ENCODE measurements around the gene PPT2.

PPT2 gene

DNA sequence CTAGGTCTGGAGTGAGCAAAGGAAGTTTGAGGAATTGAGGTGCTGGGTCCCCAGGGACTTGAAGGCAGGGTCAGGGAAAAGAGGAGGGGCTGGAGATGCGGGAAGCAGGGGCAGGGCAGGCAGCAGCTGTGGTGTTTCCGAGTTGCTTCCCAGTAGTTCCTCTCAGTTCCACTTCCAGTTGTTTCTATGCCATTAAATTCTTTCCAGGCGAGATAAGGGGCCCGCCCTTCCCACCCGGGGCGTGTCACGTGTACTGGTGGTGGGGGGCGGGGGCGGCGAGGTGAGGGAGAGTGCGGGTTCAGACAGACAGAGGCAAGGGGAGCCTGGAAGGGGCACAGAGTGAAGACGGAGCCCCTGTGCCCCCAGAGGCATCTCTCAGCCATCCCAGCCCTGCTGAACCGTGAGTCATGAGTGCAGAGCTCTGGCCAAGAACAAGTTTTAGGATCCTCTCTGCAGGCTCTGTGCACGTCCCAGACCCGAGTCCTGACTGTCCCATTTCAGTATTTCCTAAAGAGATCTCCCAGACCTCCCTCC, 45.8 kb upstream of the PPT2 start:
- TF ChIP-seq, protein P1, sequence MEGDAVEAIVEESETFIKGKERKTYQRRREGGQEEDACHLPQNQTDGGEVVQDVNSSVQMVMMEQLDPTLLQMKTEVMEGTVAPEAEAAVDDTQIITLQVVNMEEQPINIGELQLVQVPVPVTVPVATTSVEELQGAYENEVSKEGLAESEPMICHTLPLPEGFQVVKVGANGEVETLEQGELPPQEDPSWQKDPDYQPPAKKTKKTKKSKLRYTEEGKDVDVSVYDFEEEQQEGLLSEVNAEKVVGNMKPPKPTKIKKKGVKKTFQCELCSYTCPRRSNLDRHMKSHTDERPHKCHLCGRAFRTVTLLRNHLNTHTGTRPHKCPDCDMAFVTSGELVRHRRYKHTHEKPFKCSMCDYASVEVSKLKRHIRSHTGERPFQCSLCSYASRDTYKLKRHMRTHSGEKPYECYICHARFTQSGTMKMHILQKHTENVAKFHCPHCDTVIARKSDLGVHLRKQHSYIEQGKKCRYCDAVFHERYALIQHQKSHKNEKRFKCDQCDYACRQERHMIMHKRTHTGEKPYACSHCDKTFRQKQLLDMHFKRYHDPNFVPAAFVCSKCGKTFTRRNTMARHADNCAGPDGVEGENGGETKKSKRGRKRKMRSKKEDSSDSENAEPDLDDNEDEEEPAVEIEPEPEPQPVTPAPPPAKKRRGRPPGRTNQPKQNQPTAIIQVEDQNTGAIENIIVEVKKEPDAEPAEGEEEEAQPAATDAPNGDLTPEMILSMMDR (conservative IDR thresholded peaks at IDR 0.05; ENCODE audit: low read length): no peak
- TF ChIP-seq EZH2phosphoT487 (IDR thresholded peaks at IDR 0.05; ENCODE audit: borderline replicate concordance): no peak
- H4K20me1 ChIP-seq (ENCODE audit: insufficient read depth, low read length, poor library complexity, severe bottlenecking): no peaks in the 10 kb centered on the region
- no peaks in the 10 kb centered on the region for H3K36me3 ChIP-seq (ENCODE audit: insufficient read depth, low read length)
- H3F3A ChIP-seq (ENCODE audit: low read depth): no peaks in the 10 kb centered on the region
- H2AFZ ChIP-seq (ENCODE audit: low read length): no peak overlapping the region
- H3K79me2 ChIP-seq (ENCODE audit: insufficient read depth, low read length): no peaks in the 10 kb centered on the region
- H3K4me3 ChIP-seq (ENCODE audit: low read length, poor library complexity, severe bottlenecking): no peak overlapping the region
- no peaks in the 10 kb centered on the region for H3K27me3 ChIP-seq (ENCODE audit: insufficient read depth, low read length, poor library complexity, severe bottlenecking)
- no peaks in the 10 kb centered on the region for H3K9me3 ChIP-seq (ENCODE audit: insufficient read depth, low read depth, low read length)
- H3K4me2 ChIP-seq (ENCODE audit: low read depth, low read length, poor library complexity, severe bottlenecking): no peak overlapping the region
- no peaks in the 10 kb centered on the region for H3K9me2 ChIP-seq (replicated peaks; ENCODE audit: low read depth, low read length)
- no peaks in the 10 kb centered on the region for H3K4me1 ChIP-seq (ENCODE audit: insufficient read depth, low read length, poor library complexity, severe bottlenecking)
- H3K9ac ChIP-seq (ENCODE audit: low read depth, low read length, poor library complexity, severe bottlenecking): no peak overlapping the region

DNA sequence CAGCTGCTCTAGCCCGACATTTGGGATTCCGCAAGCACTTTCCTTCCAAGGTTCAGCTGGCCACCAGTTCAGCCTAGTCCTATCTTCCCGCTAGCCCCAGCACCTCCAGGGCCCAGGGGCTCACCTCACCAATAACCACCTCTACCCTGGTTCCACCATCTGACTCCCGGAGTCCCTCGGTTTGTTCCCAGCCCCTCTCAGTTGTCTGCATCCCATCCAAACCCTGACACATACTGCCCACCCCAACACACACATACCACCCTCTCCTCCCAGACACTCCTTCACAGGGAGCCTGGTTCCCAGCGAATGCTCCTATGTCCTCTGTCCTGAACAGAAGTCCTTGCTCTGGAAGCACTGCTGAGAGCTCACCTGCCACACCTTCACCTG, 45.2 kb upstream of the PPT2 start:
- no peak for TF ChIP-seq EZH2phosphoT487 (IDR thresholded peaks at IDR 0.05; ENCODE audit: borderline replicate concordance)
- TF ChIP-seq, protein P1 (conservative IDR thresholded peaks at IDR 0.05; ENCODE audit: low read length): no peak
- Histone ChIP-seq H3K4me3 (ENCODE audit: low read length, poor library complexity, severe bottlenecking) (no peak overlapping the region), H3K9ac (ENCODE audit: low read depth, low read length, poor library complexity, severe bottlenecking) (no peak overlapping the region), H3K9me2 (replicated peaks; ENCODE audit: low read depth, low read length) (no peaks in the 10 kb centered on the region), H3K36me3 (ENCODE audit: insufficient read depth, low read length) (no peaks in the 10 kb centered on the region), H2AFZ (ENCODE audit: low read length) (no peak overlapping the region), H3K9me3 (ENCODE audit: insufficient read depth, low read depth, low read length) (no peaks in the 10 kb centered on the region), H3K27me3 (ENCODE audit: insufficient read depth, low read length, poor library complexity, severe bottlenecking) (no peaks in the 10 kb centered on the region), H3K4me2 (ENCODE audit: low read depth, low read length, poor library complexity, severe bottlenecking) (no peak overlapping the region), H3K79me2 (ENCODE audit: insufficient read depth, low read length) (no peaks in the 10 kb centered on the region), H4K20me1 (ENCODE audit: insufficient read depth, low read length, poor library complexity, severe bottlenecking) (no peaks in the 10 kb centered on the region), H3K4me1 (ENCODE audit: insufficient read depth, low read length, poor library complexity, severe bottlenecking) (no peaks in the 10 kb centered on the region), H3F3A (ENCODE audit: low read depth) (no peaks in the 10 kb centered on the region)

DNA sequence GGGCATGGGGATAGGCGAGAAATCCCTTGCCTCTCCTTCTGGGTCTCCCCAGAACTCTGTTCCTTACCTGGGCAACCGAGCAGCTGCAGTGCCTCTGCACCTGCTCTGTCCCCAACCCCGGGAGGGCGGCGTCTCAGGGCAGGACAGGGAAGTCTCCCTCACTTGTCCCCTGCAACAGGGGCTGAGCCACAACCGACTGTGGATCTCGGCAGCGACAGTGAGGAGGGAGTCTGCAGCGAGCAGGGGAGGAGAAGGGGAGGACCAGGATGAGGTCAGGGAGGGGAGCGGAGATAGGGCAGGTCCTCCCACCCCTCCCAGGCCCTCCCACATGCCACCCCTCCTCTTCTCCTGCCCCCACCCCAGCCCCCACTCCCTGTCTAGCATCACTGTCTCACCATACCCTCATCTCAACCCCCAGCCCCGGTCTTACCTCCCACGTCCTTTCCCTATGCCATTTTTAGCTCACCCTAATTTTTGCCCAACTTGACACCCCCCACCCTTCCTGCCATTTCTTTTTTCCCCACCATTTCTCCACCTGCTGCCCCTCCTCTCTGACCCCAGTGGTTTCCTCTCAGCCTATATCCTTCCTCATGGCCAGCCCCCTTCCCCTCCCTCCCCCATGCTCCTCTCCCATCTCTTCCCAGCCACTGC, 44.7 kb upstream of the PPT2 start, which contains the start of gene TNXB:
TSS of gene TNXB (minus strand) at position 225 of the 651 bp plus-strand sequence. CDS start 11,140 bp downstream, outside the sequence.
- no peak within 1 kb of the TSS for H3K9ac ChIP-seq (ENCODE audit: low read depth, low read length, poor library complexity, severe bottlenecking)
- no peak within 1 kb of the TSS for H3K4me3 ChIP-seq (ENCODE audit: low read length, poor library complexity, severe bottlenecking)
- H3K4me2 ChIP-seq (ENCODE audit: low read depth, low read length, poor library complexity, severe bottlenecking): no peak within 1 kb of the TSS
- no peaks in the 10 kb centered on the region for H4K20me1 ChIP-seq (ENCODE audit: insufficient read depth, low read length, poor library complexity, severe bottlenecking)
- H3K36me3 ChIP-seq (ENCODE audit: insufficient read depth, low read length): no peaks in the 10 kb centered on the region
- H3K27me3 ChIP-seq (ENCODE audit: insufficient read depth, low read length, poor library complexity, severe bottlenecking): no peaks in the 10 kb centered on the region
- H3K4me1 ChIP-seq (ENCODE audit: insufficient read depth, low read length, poor library complexity, severe bottlenecking): no peaks in the 10 kb centered on the region
- H3K9me2 ChIP-seq (replicated peaks; ENCODE audit: low read depth, low read length): no peaks in the 10 kb centered on the region
- H3K9me3 ChIP-seq (ENCODE audit: insufficient read depth, low read depth, low read length): no peaks in the 10 kb centered on the region
- TF ChIP-seq EZH2phosphoT487 (IDR thresholded peaks at IDR 0.05; ENCODE audit: borderline replicate concordance): no peak
- TF ChIP-seq, protein P1 (conservative IDR thresholded peaks at IDR 0.05; ENCODE audit: low read length): no peak
- H2AFZ ChIP-seq (ENCODE audit: low read length): no peak within 1 kb of the TSS
- H3K79me2 ChIP-seq (ENCODE audit: insufficient read depth, low read length): no peaks in the 10 kb centered on the region
- no peaks in the 10 kb centered on the region for H3F3A ChIP-seq (ENCODE audit: low read depth)
